Natural killer cell (primary cell): ENCODE measurements around the gene FNDC3B. TPM values are rescaled to one million over a fixed set of nuclear protein-coding genes. Genes with fewer than 3 reads are reported as not detected.

Experiments
- ATAC-seq, 3 donors: fragments of 150-1000 bp in 2 of 3; fragments of 200-7000 bp in 1 of 3; cut with Tn5 transposase; 1 replicate in 1 of 3; 2 replicates in 2 of 3; pipeline ENCODE4 v1.10.0; 2021; ENCODE audit warnings: mild to moderate bottlenecking in 2 of 3, moderate library complexity in 2 of 3
- DNase-seq, 2 donors: peaks; one replicate each; pipeline versions ENCODE4 v3.0.0 to v3.0.0-alpha.2; 2013 to 2021; ENCODE audit warnings: mixed read lengths in 1 of 2
- H3K27ac ChIP-seq: one replicate; pipeline ENCODE4 v1.5.1; 2013; ENCODE audit warnings: mild to moderate bottlenecking, low read length
- H3K27me3 ChIP-seq: one replicate; pipeline ENCODE4 v1.6.1; 2013; ENCODE audit warnings: low read length; ENCODE audit not compliant: control insufficient read depth, insufficient read depth
- H3K36me3 ChIP-seq: one replicate; pipeline ENCODE4 v1.6.1; 2013; ENCODE audit warnings: low read length; ENCODE audit not compliant: control insufficient read depth, insufficient read depth
- H3K4me1 ChIP-seq: one replicate; pipeline ENCODE4 v1.6.1; 2013; ENCODE audit warnings: low read length; ENCODE audit not compliant: control insufficient read depth, insufficient read depth
- H3K4me3 ChIP-seq: one replicate; pipeline ENCODE4 v1.5.1; 2013; ENCODE audit warnings: low read length
- H3K9me3 ChIP-seq: one replicate; pipeline ENCODE4 v1.6.1; 2013; ENCODE audit warnings: low read length; ENCODE audit not compliant: control insufficient read depth, insufficient read depth
- H3K27ac Mint-ChIP-seq, 2 donors: one replicate each; pipeline ENCODE4 v1.8.0; 2022; ENCODE audit warnings: mild to moderate bottlenecking in 2 of 2, mixed read lengths in 2 of 2, moderate library complexity in 1 of 2
- H3K27me3 Mint-ChIP-seq, 2 donors: one replicate each; pipeline ENCODE4 v1.8.0; 2022; ENCODE audit warnings: low read depth in 2 of 2, mixed read lengths in 2 of 2
- H3K36me3 Mint-ChIP-seq: one replicate; pipeline ENCODE4 v1.8.0; 2022; ENCODE audit warnings: mixed read lengths
- H3K4me1 Mint-ChIP-seq, 2 donors: one replicate each; pipeline ENCODE4 v1.8.0; 2022; ENCODE audit warnings: mixed read lengths in 2 of 2
- H3K4me3 Mint-ChIP-seq: one replicate; pipeline ENCODE4 v1.8.0; 2022; ENCODE audit warnings: mild to moderate bottlenecking, moderate library complexity, mixed read lengths
- H3K9me3 Mint-ChIP-seq, 2 donors: one replicate each; pipeline ENCODE4 v1.8.0; 2022; ENCODE audit warnings: mixed read lengths in 2 of 2
- WGBS: methylation state at CpG from one replicate; pipeline ENCODE4 v1.1.7; 2013; ENCODE audit warnings: missing lambda C conversion rate; ENCODE audit not compliant: insufficient coverage; 5-methylcytosine and 5-hydroxymethylcytosine counted together
- intact Hi-C: fragments of 100-400 bp; cut with micrococcal nuclease; formaldehyde crosslinking; loops from one replicate; pipeline ENCODE4 v1.14.2; 2022
- total RNA-seq, 4 donors: library from RNA; stranded (reverse); fragments of 120-200 nt in 1 of 4; gene quantifications; one replicate each; pipeline versions ENCODE4 v1.2.3 to v1.2.4, GENCODE V29; 2013 to 2022
- TF ChIP-seq, protein P1 (sequence below): fragments of 200-600 bp; IDR thresholded peaks from one replicate; pipeline ENCODE4 v1.8.0; 2022; ENCODE audit warnings: antibody characterized with exemption

Gene FNDC3B
- total RNA-seq, 3 donors from 2014 or later (not counting 1 experiment from before 2014, with no cell fraction given) = 154 to 214 (median 206) TPM

DNA sequence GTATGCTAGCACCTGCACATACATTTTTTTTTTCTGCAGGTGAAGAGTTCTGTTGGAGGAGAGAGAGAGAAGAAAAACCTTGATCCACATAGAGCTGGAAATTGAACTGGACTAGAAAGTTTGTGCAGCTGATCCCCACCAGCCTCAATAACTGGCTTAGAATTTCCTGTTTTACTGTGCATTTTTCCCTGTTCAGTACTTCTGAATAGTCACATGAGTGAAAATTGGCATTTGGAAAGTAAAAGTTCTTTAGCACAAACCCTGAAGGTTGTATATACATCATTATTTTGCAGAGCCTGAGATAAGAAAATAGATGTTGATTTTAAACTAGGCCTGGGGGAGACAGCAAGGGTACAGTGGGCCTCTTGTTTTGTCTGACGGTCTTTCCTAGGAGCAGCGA is 366.5 kb downstream of the FNDC3B start:
- TF ChIP-seq, protein P1, sequence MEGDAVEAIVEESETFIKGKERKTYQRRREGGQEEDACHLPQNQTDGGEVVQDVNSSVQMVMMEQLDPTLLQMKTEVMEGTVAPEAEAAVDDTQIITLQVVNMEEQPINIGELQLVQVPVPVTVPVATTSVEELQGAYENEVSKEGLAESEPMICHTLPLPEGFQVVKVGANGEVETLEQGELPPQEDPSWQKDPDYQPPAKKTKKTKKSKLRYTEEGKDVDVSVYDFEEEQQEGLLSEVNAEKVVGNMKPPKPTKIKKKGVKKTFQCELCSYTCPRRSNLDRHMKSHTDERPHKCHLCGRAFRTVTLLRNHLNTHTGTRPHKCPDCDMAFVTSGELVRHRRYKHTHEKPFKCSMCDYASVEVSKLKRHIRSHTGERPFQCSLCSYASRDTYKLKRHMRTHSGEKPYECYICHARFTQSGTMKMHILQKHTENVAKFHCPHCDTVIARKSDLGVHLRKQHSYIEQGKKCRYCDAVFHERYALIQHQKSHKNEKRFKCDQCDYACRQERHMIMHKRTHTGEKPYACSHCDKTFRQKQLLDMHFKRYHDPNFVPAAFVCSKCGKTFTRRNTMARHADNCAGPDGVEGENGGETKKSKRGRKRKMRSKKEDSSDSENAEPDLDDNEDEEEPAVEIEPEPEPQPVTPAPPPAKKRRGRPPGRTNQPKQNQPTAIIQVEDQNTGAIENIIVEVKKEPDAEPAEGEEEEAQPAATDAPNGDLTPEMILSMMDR = no peak
- no peaks in the 10 kb centered on the region for H3K9me3 Mint-ChIP-seq
- peaks cover 4 to 6% of the 10 kb centered on the region in 2 donors for H3K4me1 Mint-ChIP-seq
- ATAC-seq = no peak
- no peaks in the 10 kb centered on the region for H3K9me3 ChIP-seq
- no peak for DNase-seq
- WGBS = 95% methylated on average over 2 of the region's 2 CpGs
- H3K27me3 ChIP-seq = no peaks in the 10 kb centered on the region
- intact Hi-C loops = no loop called here
- H3K36me3 Mint-ChIP-seq = peaks cover 17% of the 10 kb centered on the region
- no peak overlapping the region for H3K4me3 ChIP-seq
- no peaks in the 10 kb centered on the region for H3K36me3 ChIP-seq
- H3K4me3 Mint-ChIP-seq = no peak overlapping the region
- no peaks in the 10 kb centered on the region for H3K4me1 ChIP-seq
- no peak overlapping the region for H3K27ac ChIP-seq
- H3K27ac Mint-ChIP-seq = peak overlapping the region in 1 of 2 donors; percentile 17
- H3K27me3 Mint-ChIP-seq = no peaks in the 10 kb centered on the region

GRCh38 chr3:172407872-172408271 is 368.5 kb downstream of the FNDC3B start:
- Mint-ChIP-seq H3K4me1 (peaks cover 0 to under 1% of the 10 kb centered on the region in 2 donors), H3K9me3 (no peaks in the 10 kb centered on the region), H3K4me3 (no peak overlapping the region), H3K36me3 (peaks cover 1% of the 10 kb centered on the region), H3K27ac (no peak overlapping the region), H3K27me3 (peaks cover 3 to 10% of the 10 kb centered on the region in 2 donors)
- intact Hi-C loops = no loop called here
- ATAC-seq (no peak), DNase-seq (no peak)
- Histone ChIP-seq H3K36me3 (no peaks in the 10 kb centered on the region), H3K27ac (no peak overlapping the region), H3K4me1 (no peaks in the 10 kb centered on the region), H3K4me3 (no peak overlapping the region), H3K27me3 (no peaks in the 10 kb centered on the region), H3K9me3 (no peaks in the 10 kb centered on the region)
- WGBS = 95% methylated on average over 3 of the region's 3 CpGs
- TF ChIP-seq, protein P1 = no peak

- H3K27me3 Mint-ChIP-seq = peaks cover 15 to 31% of the 10 kb centered on the region in 2 donors
- no peaks in the 10 kb centered on the region for H3K4me1 ChIP-seq
- H3K36me3 ChIP-seq = no peaks in the 10 kb centered on the region
- H3K36me3 Mint-ChIP-seq = no peaks in the 10 kb centered on the region
- H3K27ac ChIP-seq = no peak overlapping the region
- H3K27me3 ChIP-seq = no peaks in the 10 kb centered on the region
- no peaks in the 10 kb centered on the region for H3K4me1 Mint-ChIP-seq
- TF ChIP-seq, protein P1 = no peak
- no peak overlapping the region for H3K27ac Mint-ChIP-seq
- H3K4me3 Mint-ChIP-seq = no peak overlapping the region
- H3K9me3 ChIP-seq = no peaks in the 10 kb centered on the region
- H3K9me3 Mint-ChIP-seq = no peaks in the 10 kb centered on the region
- H3K4me3 ChIP-seq = no peak overlapping the region
- 91% methylated on average over 13 of the region's 13 CpGs for whole genome bisulfite sequencing
- ATAC-seq (no peak), DNase-seq (no peak)
- intact Hi-C loops = no loop called here
Measured at GRCh38 chr3:172410702-172411477, 371.5 kb downstream of the FNDC3B start.
